22Rv1 (cell line): ENCODE results near the gene SELENOK.

Source experiments
- CTCF ChIP-seq: fragments of 450-650 bp; IDR thresholded peaks from 2 replicates; pipeline ENCODE4 v1.5.1; 2017; ENCODE audit warnings: mild to moderate bottlenecking
- ZFX ChIP-seq: fragments of 450-650 bp; IDR thresholded peaks from 2 replicates; pipeline ENCODE4 v1.6.1; 2017; ENCODE audit warnings: antibody characterized with exemption, borderline replicate concordance

GRCh38 chr3:53850895-53851294 lies 40.8 kb downstream of the SELENOK start:
- TF ChIP-seq CTCF (no peak), ZFX (no peak)
